GM12878 (cell line): Measurements from ENCODE around the gene PTGES2. TPM values are rescaled to one million over a fixed set of nuclear protein-coding genes. Genes with fewer than 3 reads are reported as not detected.

Experiments used
- ATAC-seq: fragments of 200-7000 bp; cut with Tn5 transposase; 3 replicates; pipeline ENCODE4 v1.9.1; 2020; ENCODE audit warnings: mild to moderate bottlenecking, moderate library complexity
- BruUV-seq: library from RNA; stranded (reverse); fragments of 400-500 nt; replicated peaks from 2 replicates; lab custom pipeline; 2021; lab: Mats Ljungman, UMichigan
- CTCF ChIA-PET: fragments of 300-600 bp; sonication (Branson Sonifier 250); formaldehyde crosslinking; extraction: SDS; loops from one replicate; lab custom pipeline; 2021; ENCODE audit warnings: inconsistent platforms; lab: Yijun Ruan, JAX
- POLR2A ChIA-PET: fragments of 350-600 bp; formaldehyde crosslinking; extraction: SDS; loops from one replicate; lab custom pipeline; 2021; ENCODE audit warnings: inconsistent platforms; lab: Charles Lee
- RAD21 ChIA-PET: fragments of 300-600 bp; sonication (Branson Sonifier 250); formaldehyde crosslinking; loops from one replicate; lab custom pipeline; 2023; ENCODE audit warnings: antibody characterized with exemption; ENCODE audit not compliant: unreplicated experiment; lab: Charles Lee
- SMC1A ChIA-PET: fragments of 300-600 bp; sonication (Branson Sonifier 250); formaldehyde crosslinking; loops from one replicate; lab custom pipeline; 2023; ENCODE audit not compliant: unreplicated experiment, uncharacterized antibody; lab: Charles Lee
- DNase-seq: peaks from one replicate; pipeline ENCODE4 v3.0.0-alpha.2; 2011; ENCODE audit warnings: low read depth, low spot score
- FAIRE-seq: peaks from 3 replicates; lab custom pipeline; 2011; peaks lifted over from hg19 to GRCh38; lab: Jason Lieb, UNC
- H2AFZ ChIP-seq: 2 replicates; pipeline ENCODE4 v1.6.0; 2011; ENCODE audit warnings: low read depth, low read length, control low read depth; ENCODE audit not compliant: control insufficient read depth
- H3K27ac ChIP-seq: 2 replicates; pipeline ENCODE4 v1.5.1; 2011; ENCODE audit warnings: control low read depth; ENCODE audit not compliant: control insufficient read depth, insufficient read depth
- H3K27me3 ChIP-seq, 2 experiments: replicated peaks in 1 of 2; 2 replicates each; pipeline versions ENCODE4 v1.6.0 to v1.6.1; 2011; ENCODE audit warnings: low read length in 1 of 2; ENCODE audit not compliant: control insufficient read depth in 2 of 2, insufficient read depth in 2 of 2
- H3K36me3 ChIP-seq, 2 experiments: 2 replicates each; pipeline ENCODE4 v1.5.1; 2011; ENCODE audit warnings: low read length in 1 of 2; ENCODE audit not compliant: control insufficient read depth in 2 of 2, insufficient read depth in 2 of 2
- H3K4me1 ChIP-seq: 2 replicates; pipeline ENCODE4 v1.6.1; 2011; ENCODE audit warnings: mild to moderate bottlenecking, low read length, moderate library complexity, mixed read lengths; ENCODE audit not compliant: control insufficient read depth, insufficient read depth
- H3K4me2 ChIP-seq: 2 replicates; pipeline ENCODE4 v1.6.0; 2011; ENCODE audit warnings: control low read depth; ENCODE audit not compliant: control insufficient read depth, insufficient read depth
- H3K4me3 ChIP-seq: fragments of 200-600 bp; sonication (generic); 2 replicates; pipeline ENCODE4 v1.5.1; 2016
- H3K79me2 ChIP-seq: 2 replicates; pipeline ENCODE4 v1.6.0; 2011; ENCODE audit warnings: low read length; ENCODE audit not compliant: control insufficient read depth, insufficient read depth
- H3K9ac ChIP-seq: 2 replicates; pipeline ENCODE4 v1.8.0; 2011; ENCODE audit warnings: low read length, control low read depth, mixed read lengths; ENCODE audit not compliant: control insufficient read depth, insufficient read depth
- H3K9me3 ChIP-seq: replicated peaks from 3 replicates; pipeline ENCODE4 v1.5.1; 2011; ENCODE audit warnings: mild to moderate bottlenecking, low read length; ENCODE audit not compliant: control insufficient read depth, insufficient read depth
- H4K20me1 ChIP-seq: 2 replicates; pipeline ENCODE4 v1.6.0; 2011; ENCODE audit not compliant: control insufficient read depth, insufficient read depth
- CBX3 ChIP-seq: fragments of 200-600 bp; sonication (generic); IDR thresholded peaks from 2 replicates; pipeline ENCODE4 v1.6.1; 2016; ENCODE audit warnings: low read depth, borderline replicate concordance
- EGR1 ChIP-seq, 2 experiments: IDR thresholded peaks; 1 replicate in 1 of 2; 2 replicates in 1 of 2; pipeline ENCODE4 v1.6.1; 2011 to 2012; ENCODE audit warnings: low read depth in 2 of 2, low read length in 2 of 2, borderline replicate concordance in 1 of 2, mild to moderate bottlenecking in 1 of 2, moderate library complexity in 1 of 2
- FOS ChIP-seq: IDR thresholded peaks from 3 replicates; pipeline ENCODE4 v1.6.1; 2011; ENCODE audit warnings: borderline replicate concordance; ENCODE audit not compliant: insufficient read length; ENCODE audit errors: extremely low read depth
- FOXK2 ChIP-seq: fragments of 450-650 bp; IDR thresholded peaks from 2 replicates; pipeline ENCODE4 v1.6.1; 2017; ENCODE audit warnings: mild to moderate bottlenecking, moderate library complexity
- IKZF2 ChIP-seq, 2 experiments: fragments of 450-650 bp; IDR thresholded peaks; 2 replicates each; pipeline ENCODE4 v1.6.1; 2017; ENCODE audit warnings: mild to moderate bottlenecking in 2 of 2, moderate library complexity in 2 of 2
- MXI1 ChIP-seq: fragments of 150-350 bp; IDR thresholded peaks from 2 replicates; pipeline ENCODE4 v1.6.1; 2011; ENCODE audit warnings: low read depth, mild to moderate bottlenecking, inconsistent platforms, low read length, improper control_type of control experiment
- PML ChIP-seq: IDR thresholded peaks from 2 replicates; pipeline ENCODE4 v1.6.1; 2012; ENCODE audit warnings: low read length, inconsistent platforms
- STAT3 ChIP-seq: IDR thresholded peaks from 2 replicates; pipeline ENCODE4 v1.6.1; 2011; ENCODE audit warnings: low read depth, low read length, improper control_type of control experiment
- TAF1 ChIP-seq: IDR thresholded peaks from 2 replicates; pipeline ENCODE4 v1.6.1; 2011; ENCODE audit warnings: mild to moderate bottlenecking, low read depth, low read length, borderline replicate concordance
- ZBED1 ChIP-seq: IDR thresholded peaks from 2 replicates; pipeline ENCODE4 v1.6.1; 2016; ENCODE audit warnings: borderline replicate concordance
- WGBS: methylation state at CpG from one replicate; pipeline ENCODE4 v1.1.6; 2016; ENCODE audit warnings: low lambda C conversion rate; ENCODE audit not compliant: insufficient replicate concordance, insufficient coverage; ENCODE audit errors: missing lambda C conversion rate; 5-methylcytosine and 5-hydroxymethylcytosine counted together
- in situ Hi-C: fragments of 300-500 bp; cut with MboI; formaldehyde crosslinking; loops from 9 replicates; pipeline ENCODE4 v1.14.3; 2018; ENCODE audit warnings: mixed read lengths
- intact Hi-C: fragments of 100-400 bp; cut with micrococcal nuclease; formaldehyde crosslinking; loops from one replicate; pipeline ENCODE4 v1.14.2; 2022; ENCODE audit not compliant: unreplicated experiment
- polyA plus RNA-seq, 11 experiments: library from polyadenylated mRNA; depleted of rRNA in 4 of 11; unstranded in 6 of 11; stranded (reverse) in 5 of 11; fragments of >200 nt; fragmentation: Nextera tagmentation in 4 of 11; fragmentation: Illumina TruSeq in 1 of 11; extraction: Ambion mirVana in 4 of 11; extraction: Trizol in 1 of 11; gene quantifications; 1 replicate in 1 of 11; 2 replicates in 10 of 11; pipeline versions ENCODE4 v1.2.1 to v1.2.3, GENCODE V29; 2011 to 2016; ENCODE audit warnings: inconsistent platforms in 2 of 11, missing spikeins in 2 of 11, low read depth in 1 of 11
- total RNA-seq, 4 experiments: library from RNA; depleted of rRNA in 3 of 4; stranded (reverse); fragments of >200 nt in 3 of 4; fragmentation: Illumina TruSeq in 1 of 4; extraction: Trizol in 1 of 4; gene quantifications; 2 replicates each; pipeline versions ENCODE4 v1.2.1 to v1.2.3, GENCODE V29; 2013 to 2021
- TF ChIP-seq, protein P1 (sequence below): fragments of 450-650 bp; IDR thresholded peaks from 2 replicates; pipeline ENCODE4 v1.6.1; 2017; ENCODE audit warnings: mild to moderate bottlenecking, low read depth, inconsistent platforms; ENCODE audit not compliant: poor library complexity, severe bottlenecking
- TF ChIP-seq, protein P2 (sequence below): fragments of 450-650 bp; IDR thresholded peaks from 2 replicates; pipeline ENCODE4 v1.6.1; 2017; ENCODE audit warnings: antibody characterized with exemption, mild to moderate bottlenecking, moderate library complexity

PTGES2 gene
- total and polyA plus RNA-seq, 10 of the 15 experiments (the other 5 are each of a cell fraction or from before 2014, with no cell fraction given), result 2.1 to 141 (median 99.1) TPM

DNA sequence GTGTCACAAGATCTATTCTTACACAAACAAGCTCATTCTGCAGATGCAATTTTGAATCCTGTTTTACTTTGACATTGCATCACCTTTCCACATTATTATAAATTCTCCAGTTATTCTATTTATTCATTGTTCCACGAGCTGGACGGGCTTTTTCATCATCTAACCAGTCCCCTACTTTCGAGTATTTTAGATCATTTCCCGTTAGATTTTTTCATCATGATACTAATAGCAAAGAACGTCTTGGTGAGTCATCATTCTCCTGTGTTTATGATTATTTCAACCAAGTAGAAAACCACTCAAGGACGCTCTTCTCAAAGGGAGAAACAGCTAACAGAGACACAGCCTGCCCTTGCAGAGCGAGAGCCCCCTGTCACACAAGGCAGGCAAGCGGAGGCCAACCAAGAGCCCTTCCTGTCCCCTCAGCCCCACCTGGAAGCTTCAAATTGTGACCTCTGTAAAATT is 47.6 kb upstream of the PTGES2 start:
- BruUV-seq, result no TSS peak
- peaks cover 17 to 18% of the 10 kb centered on the region in 2 experiments; a peak in 3 of 4 replicates for H3K36me3 ChIP-seq
- DNase-seq (no peak), ATAC-seq (no peak), FAIRE-seq (no peak)
- intact Hi-C loops (no loop called here), in situ Hi-C loops (no loop called here)
- CTCF ChIA-PET, result interaction anchor here (0.6 to 1.9 kb wide), 2 partner anchors 9 to 228 kb away, joined by 3 to 5 read pairs; no protein-coding TSS in a partner anchor
- peaks cover 4% of the 10 kb centered on the region; the same call in 2 of the 3 replicates for H3K9me3 ChIP-seq
- TF ChIP-seq STAT3, result no peak
- TF ChIP-seq, protein P1, sequence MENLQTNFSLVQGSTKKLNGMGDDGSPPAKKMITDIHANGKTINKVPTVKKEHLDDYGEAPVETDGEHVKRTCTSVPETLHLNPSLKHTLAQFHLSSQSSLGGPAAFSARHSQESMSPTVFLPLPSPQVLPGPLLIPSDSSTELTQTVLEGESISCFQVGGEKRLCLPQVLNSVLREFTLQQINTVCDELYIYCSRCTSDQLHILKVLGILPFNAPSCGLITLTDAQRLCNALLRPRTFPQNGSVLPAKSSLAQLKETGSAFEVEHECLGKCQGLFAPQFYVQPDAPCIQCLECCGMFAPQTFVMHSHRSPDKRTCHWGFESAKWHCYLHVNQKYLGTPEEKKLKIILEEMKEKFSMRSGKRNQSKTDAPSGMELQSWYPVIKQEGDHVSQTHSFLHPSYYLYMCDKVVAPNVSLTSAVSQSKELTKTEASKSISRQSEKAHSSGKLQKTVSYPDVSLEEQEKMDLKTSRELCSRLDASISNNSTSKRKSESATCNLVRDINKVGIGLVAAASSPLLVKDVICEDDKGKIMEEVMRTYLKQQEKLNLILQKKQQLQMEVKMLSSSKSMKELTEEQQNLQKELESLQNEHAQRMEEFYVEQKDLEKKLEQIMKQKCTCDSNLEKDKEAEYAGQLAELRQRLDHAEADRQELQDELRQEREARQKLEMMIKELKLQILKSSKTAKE, result no peak
- TF ChIP-seq TAF1, result no peak
- no peak for TF ChIP-seq CBX3
- no peak for TF ChIP-seq IKZF2 (IDR thresholded peaks at IDR 0.05)
- no peak for TF ChIP-seq FOXK2
- TF ChIP-seq EGR1 (IDR thresholded peaks at IDR 0.05; ENCODE audit: borderline replicate concordance in 1 of 2, low read depth in 2 of 2, low read length in 2 of 2), result no peak
- TF ChIP-seq FOS, result no peak
- TF ChIP-seq MXI1, result no peak
- TF ChIP-seq, protein P2, sequence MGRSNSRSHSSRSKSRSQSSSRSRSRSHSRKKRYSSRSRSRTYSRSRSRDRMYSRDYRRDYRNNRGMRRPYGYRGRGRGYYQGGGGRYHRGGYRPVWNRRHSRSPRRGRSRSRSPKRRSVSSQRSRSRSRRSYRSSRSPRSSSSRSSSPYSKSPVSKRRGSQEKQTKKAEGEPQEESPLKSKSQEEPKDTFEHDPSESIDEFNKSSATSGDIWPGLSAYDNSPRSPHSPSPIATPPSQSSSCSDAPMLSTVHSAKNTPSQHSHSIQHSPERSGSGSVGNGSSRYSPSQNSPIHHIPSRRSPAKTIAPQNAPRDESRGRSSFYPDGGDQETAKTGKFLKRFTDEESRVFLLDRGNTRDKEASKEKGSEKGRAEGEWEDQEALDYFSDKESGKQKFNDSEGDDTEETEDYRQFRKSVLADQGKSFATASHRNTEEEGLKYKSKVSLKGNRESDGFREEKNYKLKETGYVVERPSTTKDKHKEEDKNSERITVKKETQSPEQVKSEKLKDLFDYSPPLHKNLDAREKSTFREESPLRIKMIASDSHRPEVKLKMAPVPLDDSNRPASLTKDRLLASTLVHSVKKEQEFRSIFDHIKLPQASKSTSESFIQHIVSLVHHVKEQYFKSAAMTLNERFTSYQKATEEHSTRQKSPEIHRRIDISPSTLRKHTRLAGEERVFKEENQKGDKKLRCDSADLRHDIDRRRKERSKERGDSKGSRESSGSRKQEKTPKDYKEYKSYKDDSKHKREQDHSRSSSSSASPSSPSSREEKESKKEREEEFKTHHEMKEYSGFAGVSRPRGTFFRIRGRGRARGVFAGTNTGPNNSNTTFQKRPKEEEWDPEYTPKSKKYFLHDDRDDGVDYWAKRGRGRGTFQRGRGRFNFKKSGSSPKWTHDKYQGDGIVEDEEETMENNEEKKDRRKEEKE, result no peak
- no peak for TF ChIP-seq PML
- no peak for TF ChIP-seq ZBED1
- 57% methylated on average over 8 of the region's 8 CpGs for WGBS
- no peaks in the 10 kb centered on the region for H3K4me1 ChIP-seq
- RAD21 ChIA-PET, result no interaction called here
- no peak overlapping the region for H2AFZ ChIP-seq
- no peaks in the 10 kb centered on the region for H4K20me1 ChIP-seq
- no peak overlapping the region for H3K9ac ChIP-seq
- no peaks in the 10 kb centered on the region for H3K27me3 ChIP-seq
- no peak overlapping the region for H3K27ac ChIP-seq
- SMC1A ChIA-PET, result no interaction called here
- no peak overlapping the region for H3K4me3 ChIP-seq
- no peak overlapping the region for H3K4me2 ChIP-seq
- no peaks in the 10 kb centered on the region for H3K79me2 ChIP-seq
- POLR2A ChIA-PET, result no interaction called here
